ENCODE measurements around the gene ATP1B3. TPM values are rescaled to one million over a fixed set of nuclear protein-coding genes. Genes with fewer than 3 reads are reported as not detected.

The ATP1B3 gene
- total and polyA plus RNA-seq, 9 of the 15 experiments (the other 6 are each of a cell fraction or from before 2014, with no cell fraction given), result 48.3 to 202 (median 123) TPM

DNA sequence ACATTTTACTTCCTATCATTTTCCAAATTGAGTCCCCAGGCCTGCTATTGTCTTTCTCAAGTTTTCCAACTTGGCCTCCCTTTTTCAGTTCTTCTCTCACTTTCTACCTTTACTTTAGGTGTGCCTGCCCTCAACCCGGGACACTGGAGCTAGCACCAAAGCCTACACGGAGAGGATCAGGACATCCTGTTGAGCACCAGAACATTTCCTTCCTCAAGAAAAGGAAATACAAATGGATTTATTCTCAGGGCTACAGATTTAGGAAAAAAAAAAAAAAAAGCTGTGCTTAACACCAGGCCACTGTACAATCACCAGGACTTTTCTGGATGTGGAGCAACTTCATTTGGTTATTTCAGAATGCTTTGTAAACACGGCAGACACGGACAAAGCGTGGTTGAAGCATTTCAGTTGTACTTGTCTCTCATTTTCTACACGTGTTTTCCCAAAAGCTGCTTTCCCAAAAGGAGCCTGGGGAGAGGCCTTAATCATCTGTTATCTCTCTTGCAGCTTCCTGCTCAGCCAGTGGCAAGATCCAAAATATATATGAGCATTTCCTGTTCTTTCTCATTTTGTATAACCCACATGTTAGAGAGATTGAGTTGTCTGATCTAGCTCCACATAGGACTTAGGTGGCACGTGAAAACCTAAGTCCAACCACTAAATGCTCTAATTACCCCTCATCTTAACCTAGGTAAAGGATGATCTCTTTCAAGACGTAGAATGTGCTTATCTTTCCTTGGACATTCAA, 15.5 kb upstream of the ATP1B3 start (continued):
- TF ChIP-seq, protein P1, sequence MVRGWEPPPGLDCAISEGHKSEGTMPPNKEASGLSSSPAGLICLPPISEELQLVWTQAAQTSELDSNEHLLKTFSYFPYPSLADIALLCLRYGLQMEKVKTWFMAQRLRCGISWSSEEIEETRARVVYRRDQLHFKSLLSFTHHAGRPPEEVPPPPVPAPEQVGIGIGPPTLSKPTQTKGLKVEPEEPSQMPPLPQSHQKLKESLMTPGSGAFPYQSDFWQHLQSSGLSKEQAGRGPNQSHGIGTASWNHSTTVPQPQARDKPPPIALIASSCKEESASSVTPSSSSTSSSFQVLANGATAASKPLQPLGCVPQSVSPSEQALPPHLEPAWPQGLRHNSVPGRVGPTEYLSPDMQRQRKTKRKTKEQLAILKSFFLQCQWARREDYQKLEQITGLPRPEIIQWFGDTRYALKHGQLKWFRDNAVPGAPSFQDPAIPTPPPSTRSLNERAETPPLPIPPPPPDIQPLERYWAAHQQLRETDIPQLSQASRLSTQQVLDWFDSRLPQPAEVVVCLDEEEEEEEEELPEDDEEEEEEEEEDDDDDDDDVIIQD (CRISPR knock-in tag; IDR thresholded peaks at IDR 0.05), result no peak
- TF ChIP-seq GATA2 (CRISPR knock-in tag; IDR thresholded peaks at IDR 0.05), result no peak
- no peak for TF ChIP-seq ZNF436 (CRISPR knock-in tag; IDR thresholded peaks at IDR 0.05)
- TF ChIP-seq FOXM1 (IDR thresholded peaks at IDR 0.05; ENCODE audit: low read depth), result 0 out of 2 replicates have a peak, but pooled peaks have one; percentile 46
- no peak for TF ChIP-seq FOXM1 (CRISPR knock-in tag; IDR thresholded peaks at IDR 0.05; ENCODE audit: low read depth)
- TF ChIP-seq, protein P2, sequence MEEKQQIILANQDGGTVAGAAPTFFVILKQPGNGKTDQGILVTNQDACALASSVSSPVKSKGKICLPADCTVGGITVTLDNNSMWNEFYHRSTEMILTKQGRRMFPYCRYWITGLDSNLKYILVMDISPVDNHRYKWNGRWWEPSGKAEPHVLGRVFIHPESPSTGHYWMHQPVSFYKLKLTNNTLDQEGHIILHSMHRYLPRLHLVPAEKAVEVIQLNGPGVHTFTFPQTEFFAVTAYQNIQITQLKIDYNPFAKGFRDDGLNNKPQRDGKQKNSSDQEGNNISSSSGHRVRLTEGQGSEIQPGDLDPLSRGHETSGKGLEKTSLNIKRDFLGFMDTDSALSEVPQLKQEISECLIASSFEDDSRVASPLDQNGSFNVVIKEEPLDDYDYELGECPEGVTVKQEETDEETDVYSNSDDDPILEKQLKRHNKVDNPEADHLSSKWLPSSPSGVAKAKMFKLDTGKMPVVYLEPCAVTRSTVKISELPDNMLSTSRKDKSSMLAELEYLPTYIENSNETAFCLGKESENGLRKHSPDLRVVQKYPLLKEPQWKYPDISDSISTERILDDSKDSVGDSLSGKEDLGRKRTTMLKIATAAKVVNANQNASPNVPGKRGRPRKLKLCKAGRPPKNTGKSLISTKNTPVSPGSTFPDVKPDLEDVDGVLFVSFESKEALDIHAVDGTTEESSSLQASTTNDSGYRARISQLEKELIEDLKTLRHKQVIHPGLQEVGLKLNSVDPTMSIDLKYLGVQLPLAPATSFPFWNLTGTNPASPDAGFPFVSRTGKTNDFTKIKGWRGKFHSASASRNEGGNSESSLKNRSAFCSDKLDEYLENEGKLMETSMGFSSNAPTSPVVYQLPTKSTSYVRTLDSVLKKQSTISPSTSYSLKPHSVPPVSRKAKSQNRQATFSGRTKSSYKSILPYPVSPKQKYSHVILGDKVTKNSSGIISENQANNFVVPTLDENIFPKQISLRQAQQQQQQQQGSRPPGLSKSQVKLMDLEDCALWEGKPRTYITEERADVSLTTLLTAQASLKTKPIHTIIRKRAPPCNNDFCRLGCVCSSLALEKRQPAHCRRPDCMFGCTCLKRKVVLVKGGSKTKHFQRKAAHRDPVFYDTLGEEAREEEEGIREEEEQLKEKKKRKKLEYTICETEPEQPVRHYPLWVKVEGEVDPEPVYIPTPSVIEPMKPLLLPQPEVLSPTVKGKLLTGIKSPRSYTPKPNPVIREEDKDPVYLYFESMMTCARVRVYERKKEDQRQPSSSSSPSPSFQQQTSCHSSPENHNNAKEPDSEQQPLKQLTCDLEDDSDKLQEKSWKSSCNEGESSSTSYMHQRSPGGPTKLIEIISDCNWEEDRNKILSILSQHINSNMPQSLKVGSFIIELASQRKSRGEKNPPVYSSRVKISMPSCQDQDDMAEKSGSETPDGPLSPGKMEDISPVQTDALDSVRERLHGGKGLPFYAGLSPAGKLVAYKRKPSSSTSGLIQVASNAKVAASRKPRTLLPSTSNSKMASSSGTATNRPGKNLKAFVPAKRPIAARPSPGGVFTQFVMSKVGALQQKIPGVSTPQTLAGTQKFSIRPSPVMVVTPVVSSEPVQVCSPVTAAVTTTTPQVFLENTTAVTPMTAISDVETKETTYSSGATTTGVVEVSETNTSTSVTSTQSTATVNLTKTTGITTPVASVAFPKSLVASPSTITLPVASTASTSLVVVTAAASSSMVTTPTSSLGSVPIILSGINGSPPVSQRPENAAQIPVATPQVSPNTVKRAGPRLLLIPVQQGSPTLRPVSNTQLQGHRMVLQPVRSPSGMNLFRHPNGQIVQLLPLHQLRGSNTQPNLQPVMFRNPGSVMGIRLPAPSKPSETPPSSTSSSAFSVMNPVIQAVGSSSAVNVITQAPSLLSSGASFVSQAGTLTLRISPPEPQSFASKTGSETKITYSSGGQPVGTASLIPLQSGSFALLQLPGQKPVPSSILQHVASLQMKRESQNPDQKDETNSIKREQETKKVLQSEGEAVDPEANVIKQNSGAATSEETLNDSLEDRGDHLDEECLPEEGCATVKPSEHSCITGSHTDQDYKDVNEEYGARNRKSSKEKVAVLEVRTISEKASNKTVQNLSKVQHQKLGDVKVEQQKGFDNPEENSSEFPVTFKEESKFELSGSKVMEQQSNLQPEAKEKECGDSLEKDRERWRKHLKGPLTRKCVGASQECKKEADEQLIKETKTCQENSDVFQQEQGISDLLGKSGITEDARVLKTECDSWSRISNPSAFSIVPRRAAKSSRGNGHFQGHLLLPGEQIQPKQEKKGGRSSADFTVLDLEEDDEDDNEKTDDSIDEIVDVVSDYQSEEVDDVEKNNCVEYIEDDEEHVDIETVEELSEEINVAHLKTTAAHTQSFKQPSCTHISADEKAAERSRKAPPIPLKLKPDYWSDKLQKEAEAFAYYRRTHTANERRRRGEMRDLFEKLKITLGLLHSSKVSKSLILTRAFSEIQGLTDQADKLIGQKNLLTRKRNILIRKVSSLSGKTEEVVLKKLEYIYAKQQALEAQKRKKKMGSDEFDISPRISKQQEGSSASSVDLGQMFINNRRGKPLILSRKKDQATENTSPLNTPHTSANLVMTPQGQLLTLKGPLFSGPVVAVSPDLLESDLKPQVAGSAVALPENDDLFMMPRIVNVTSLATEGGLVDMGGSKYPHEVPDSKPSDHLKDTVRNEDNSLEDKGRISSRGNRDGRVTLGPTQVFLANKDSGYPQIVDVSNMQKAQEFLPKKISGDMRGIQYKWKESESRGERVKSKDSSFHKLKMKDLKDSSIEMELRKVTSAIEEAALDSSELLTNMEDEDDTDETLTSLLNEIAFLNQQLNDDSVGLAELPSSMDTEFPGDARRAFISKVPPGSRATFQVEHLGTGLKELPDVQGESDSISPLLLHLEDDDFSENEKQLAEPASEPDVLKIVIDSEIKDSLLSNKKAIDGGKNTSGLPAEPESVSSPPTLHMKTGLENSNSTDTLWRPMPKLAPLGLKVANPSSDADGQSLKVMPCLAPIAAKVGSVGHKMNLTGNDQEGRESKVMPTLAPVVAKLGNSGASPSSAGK (IDR thresholded peaks at IDR 0.05), result peak; percentile 81
- TF ChIP-seq TAL1 (IDR thresholded peaks at IDR 0.05), result no peak
- TF ChIP-seq, protein P3, sequence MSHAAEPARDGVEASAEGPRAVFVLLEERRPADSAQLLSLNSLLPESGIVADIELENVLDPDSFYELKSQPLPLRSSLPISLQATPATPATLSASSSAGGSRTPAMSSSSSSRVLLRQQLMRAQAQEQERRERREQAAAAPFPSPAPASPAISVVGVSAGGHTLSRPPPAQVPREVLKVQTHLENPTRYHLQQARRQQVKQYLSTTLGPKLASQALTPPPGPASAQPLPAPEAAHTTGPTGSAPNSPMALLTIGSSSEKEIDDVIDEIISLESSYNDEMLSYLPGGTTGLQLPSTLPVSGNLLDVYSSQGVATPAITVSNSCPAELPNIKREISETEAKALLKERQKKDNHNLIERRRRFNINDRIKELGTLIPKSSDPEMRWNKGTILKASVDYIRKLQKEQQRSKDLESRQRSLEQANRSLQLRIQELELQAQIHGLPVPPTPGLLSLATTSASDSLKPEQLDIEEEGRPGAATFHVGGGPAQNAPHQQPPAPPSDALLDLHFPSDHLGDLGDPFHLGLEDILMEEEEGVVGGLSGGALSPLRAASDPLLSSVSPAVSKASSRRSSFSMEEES (CRISPR knock-in tag; IDR thresholded peaks at IDR 0.05), result no peak
- TF ChIP-seq BHLHE40 (IDR thresholded peaks at IDR 0.05; ENCODE audit: low read length), result no peak; the same call in 1 of the 2 replicates
- no peak for TF ChIP-seq HIVEP1 (CRISPR knock-in tag; IDR thresholded peaks at IDR 0.05)
- no peak for TF ChIP-seq ZNF239 (CRISPR knock-in tag; IDR thresholded peaks at IDR 0.05)
